Neural crest cell (in vitro differentiated cells): Measurements from ENCODE around the gene CXCL10. TPM values are rescaled to one million over a fixed set of nuclear protein-coding genes. Genes with fewer than 3 reads are reported as not detected.
A peak's percentile ranks its signal among the peaks of the same experiment; 100 is the strongest.
"Not testable (repeated sequence)": the region's sequence is repeated elsewhere in the genome, so short reads cannot be mapped to it uniquely, and the experiment has no call there.

ENCODE experiments used
- DNase-seq: peaks from one replicate; pipeline ENCODE4 v3.0.0; 2021; ENCODE audit warnings: low read depth, mixed read lengths, low spot score
- H3K27ac Mint-ChIP-seq: one replicate; pipeline ENCODE4 v1.8.0; 2021; ENCODE audit warnings: mild to moderate bottlenecking, mixed read lengths; ENCODE audit not compliant: unreplicated experiment
- H3K27me3 Mint-ChIP-seq: 2 replicates; pipeline ENCODE4 v1.8.0; 2021; ENCODE audit warnings: low read depth, mild to moderate bottlenecking, mixed read lengths
- H3K36me3 Mint-ChIP-seq: 2 replicates; pipeline ENCODE4 v1.8.0; 2021; ENCODE audit warnings: low read depth, mild to moderate bottlenecking, mixed read lengths
- H3K4me1 Mint-ChIP-seq: 2 replicates; pipeline ENCODE4 v1.8.0; 2021; ENCODE audit warnings: mixed read lengths
- H3K4me3 Mint-ChIP-seq: one replicate; pipeline ENCODE4 v1.8.0; 2021; ENCODE audit warnings: mild to moderate bottlenecking, mixed read lengths
- H3K9me3 Mint-ChIP-seq: 2 replicates; pipeline ENCODE4 v1.8.0; 2021; ENCODE audit warnings: mixed read lengths
- total RNA-seq: library from RNA; stranded (reverse); gene quantifications from 2 replicates; pipeline ENCODE4 v1.2.1, GENCODE V29; 2021
- TF ChIP-seq, protein P1 (sequence below): fragments of 200-600 bp; sonication (generic); conservative IDR thresholded peaks from 2 replicates; pipeline ENCODE4 v1.5.0; 2021; ENCODE audit warnings: antibody characterized with exemption, mild to moderate bottlenecking

The CXCL10 gene
- total RNA-seq, 1 donor from 2014 or later = not detected

DNA sequence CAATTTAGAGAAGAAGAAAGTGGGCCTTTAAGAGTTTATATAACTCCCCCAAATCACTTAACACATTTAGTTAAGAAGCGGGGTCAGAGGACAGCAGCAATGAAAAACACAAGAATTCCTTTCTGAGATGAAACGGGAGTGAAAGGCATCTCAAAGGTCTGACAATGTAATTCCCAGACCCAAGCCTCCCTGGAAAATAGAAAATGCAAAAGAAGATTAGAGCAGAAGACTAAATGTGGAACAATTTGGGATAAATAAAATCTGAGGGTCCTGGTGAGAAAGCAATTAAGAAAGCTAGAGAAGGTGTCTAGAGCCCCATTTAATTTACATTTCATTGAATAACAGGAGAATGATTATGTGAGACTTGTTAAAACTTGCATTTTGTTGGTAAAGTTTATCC is 32.1 kb upstream of the CXCL10 start:
- no peaks in the 10 kb centered on the region for H3K27me3 Mint-ChIP-seq
- peaks cover 15% of the 10 kb centered on the region for H3K4me1 Mint-ChIP-seq
- no peaks in the 10 kb centered on the region for H3K9me3 Mint-ChIP-seq
- DNase-seq = no peak
- TF ChIP-seq, protein P1, sequence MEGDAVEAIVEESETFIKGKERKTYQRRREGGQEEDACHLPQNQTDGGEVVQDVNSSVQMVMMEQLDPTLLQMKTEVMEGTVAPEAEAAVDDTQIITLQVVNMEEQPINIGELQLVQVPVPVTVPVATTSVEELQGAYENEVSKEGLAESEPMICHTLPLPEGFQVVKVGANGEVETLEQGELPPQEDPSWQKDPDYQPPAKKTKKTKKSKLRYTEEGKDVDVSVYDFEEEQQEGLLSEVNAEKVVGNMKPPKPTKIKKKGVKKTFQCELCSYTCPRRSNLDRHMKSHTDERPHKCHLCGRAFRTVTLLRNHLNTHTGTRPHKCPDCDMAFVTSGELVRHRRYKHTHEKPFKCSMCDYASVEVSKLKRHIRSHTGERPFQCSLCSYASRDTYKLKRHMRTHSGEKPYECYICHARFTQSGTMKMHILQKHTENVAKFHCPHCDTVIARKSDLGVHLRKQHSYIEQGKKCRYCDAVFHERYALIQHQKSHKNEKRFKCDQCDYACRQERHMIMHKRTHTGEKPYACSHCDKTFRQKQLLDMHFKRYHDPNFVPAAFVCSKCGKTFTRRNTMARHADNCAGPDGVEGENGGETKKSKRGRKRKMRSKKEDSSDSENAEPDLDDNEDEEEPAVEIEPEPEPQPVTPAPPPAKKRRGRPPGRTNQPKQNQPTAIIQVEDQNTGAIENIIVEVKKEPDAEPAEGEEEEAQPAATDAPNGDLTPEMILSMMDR = no peak
- no peak overlapping the region for H3K4me3 Mint-ChIP-seq
- H3K27ac Mint-ChIP-seq = no peak overlapping the region
- H3K36me3 Mint-ChIP-seq = no peaks in the 10 kb centered on the region

DNA sequence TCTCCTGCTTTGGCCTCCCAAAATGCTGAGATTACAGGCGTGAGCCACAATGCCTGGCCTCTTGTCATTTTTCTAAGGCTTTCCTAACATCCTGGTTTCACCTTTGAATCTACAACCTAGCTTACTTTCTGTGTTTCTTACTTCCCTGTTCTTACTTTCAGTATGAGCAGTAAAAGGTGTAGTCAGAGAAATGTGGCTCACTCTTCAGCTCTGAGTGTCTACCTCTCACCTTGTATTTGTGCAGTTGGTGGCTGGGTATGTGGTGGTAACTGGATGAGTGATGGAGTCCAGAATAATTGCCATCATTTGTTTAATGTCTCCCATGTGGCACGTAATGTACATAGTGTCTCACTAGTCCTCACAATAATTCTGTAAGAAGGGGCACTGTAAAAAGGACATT is 31.7 kb upstream of the CXCL10 start:
- H3K27me3 Mint-ChIP-seq = no peaks in the 10 kb centered on the region
- TF ChIP-seq, protein P1 = no peak

GRCh38 chr4:76053730-76054129 is 30.4 kb upstream of the CXCL10 start:
- TF ChIP-seq, protein P1 = no peak
- H3K4me3 Mint-ChIP-seq = no peak overlapping the region
- H3K36me3 Mint-ChIP-seq = no peaks in the 10 kb centered on the region
- no peak for DNase-seq
- H3K4me1 Mint-ChIP-seq = peaks cover 15% of the 10 kb centered on the region
- no peak overlapping the region for H3K27ac Mint-ChIP-seq
- H3K9me3 Mint-ChIP-seq = no peaks in the 10 kb centered on the region
- no peaks in the 10 kb centered on the region for H3K27me3 Mint-ChIP-seq

More for the DNA sequence above, 31.7 kb upstream of the CXCL10 start:
- Mint-ChIP-seq H3K4me1 (peaks cover 15% of the 10 kb centered on the region), H3K36me3 (no peaks in the 10 kb centered on the region), H3K9me3 (no peaks in the 10 kb centered on the region), H3K4me3 (no peak overlapping the region), H3K27ac (no peak overlapping the region)
- no peak for DNase-seq

GRCh38 chr4:76050560-76051050 is 27.3 kb upstream of the CXCL10 start:
- H3K4me3 Mint-ChIP-seq, DNase-seq, H3K27ac Mint-ChIP-seq, H3K9me3 Mint-ChIP-seq, H3K27me3 Mint-ChIP-seq, H3K36me3 Mint-ChIP-seq: not testable (repeated sequence)
- peaks cover 13% of the 10 kb centered on the region for H3K4me1 Mint-ChIP-seq

DNA sequence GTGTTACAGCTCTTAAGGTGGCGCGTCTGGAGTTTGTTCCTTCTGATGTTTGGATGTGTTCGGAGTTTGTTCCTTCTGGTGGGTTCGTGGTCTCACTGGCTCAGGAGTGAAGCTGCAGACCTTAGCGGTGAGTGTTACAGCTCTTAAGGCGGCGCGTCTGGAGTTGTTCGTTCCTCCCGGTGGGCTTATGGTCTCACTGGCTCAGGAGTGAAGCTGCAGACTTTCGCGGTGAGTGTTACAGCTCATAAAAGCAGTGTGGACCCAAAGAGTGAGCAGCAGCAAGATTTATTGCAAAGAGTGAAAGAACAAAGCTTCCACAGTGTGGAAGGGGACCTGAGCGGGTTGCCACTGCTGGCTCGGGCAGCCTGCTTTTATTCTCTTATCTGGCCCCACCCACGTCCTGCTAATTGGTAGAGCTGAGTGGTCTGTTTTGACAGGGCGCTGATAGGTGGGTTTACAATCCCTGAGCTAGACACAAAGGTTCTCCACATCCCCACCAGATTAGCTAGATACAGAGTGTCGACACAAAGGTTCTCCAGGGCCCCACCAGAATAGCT is 26.6 kb upstream of the CXCL10 start:
- H3K36me3 Mint-ChIP-seq, H3K27me3 Mint-ChIP-seq, H3K4me1 Mint-ChIP-seq, DNase-seq, H3K9me3 Mint-ChIP-seq, H3K4me3 Mint-ChIP-seq, H3K27ac Mint-ChIP-seq: not testable (repeated sequence)

- DNase-seq, H3K9me3 Mint-ChIP-seq, H3K36me3 Mint-ChIP-seq, H3K27me3 Mint-ChIP-seq, H3K4me1 Mint-ChIP-seq, H3K4me3 Mint-ChIP-seq: not testable (repeated sequence)
- H3K27ac Mint-ChIP-seq = peak overlapping the region; percentile 20
These were observed 21.4 kb upstream of the CXCL10 start for GRCh38 chr4:76044686-76045085.

- H3K4me1 Mint-ChIP-seq, H3K4me3 Mint-ChIP-seq, H3K27me3 Mint-ChIP-seq: not testable (repeated sequence)
These were observed 20.0 kb upstream of the CXCL10 start for GRCh38 chr4:76043306-76043705.

DNA sequence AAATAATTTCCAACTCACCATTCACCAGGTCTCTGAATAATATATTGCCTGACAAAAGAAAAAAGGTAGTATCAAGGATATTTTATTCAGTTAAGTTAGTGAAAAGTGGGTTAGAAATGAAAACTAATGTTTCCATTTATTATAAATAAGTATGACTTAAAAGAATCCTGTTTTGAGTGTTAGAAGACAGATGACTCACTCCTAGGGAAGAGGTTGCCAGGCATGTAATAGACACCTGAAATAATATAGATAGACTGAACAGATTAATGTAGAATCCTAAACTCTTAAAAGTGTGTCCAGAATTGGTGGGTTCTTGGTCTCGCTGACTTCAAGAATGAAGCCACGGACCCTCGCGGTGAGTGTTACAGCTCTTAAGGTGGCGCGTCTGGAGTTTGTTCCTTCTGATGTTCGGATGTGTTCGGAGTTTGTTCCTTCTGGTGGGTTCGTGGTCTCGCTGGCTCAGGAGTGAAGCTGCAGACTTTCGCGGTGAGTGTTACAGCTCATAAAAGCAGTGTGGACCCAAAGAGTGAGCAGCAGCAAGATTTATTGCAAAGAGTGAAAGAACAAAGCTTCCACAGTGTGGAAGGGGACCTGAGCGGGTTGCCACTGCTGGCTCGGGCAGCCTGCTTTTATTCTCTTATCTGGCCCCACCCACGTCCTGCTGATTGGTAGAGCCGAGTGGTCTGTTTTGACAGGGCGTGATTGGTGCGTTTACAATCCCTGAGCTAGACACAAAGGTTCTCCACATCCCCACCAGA is 19.1 kb upstream of the CXCL10 start:
- H3K4me1 Mint-ChIP-seq, H3K9me3 Mint-ChIP-seq: not testable (repeated sequence)
- H3K27ac Mint-ChIP-seq = peak overlapping the region; percentile 64

More at GRCh38 chr4:76043306-76043705, 20.0 kb upstream of the CXCL10 start:
- H3K27ac Mint-ChIP-seq, DNase-seq, H3K36me3 Mint-ChIP-seq, H3K9me3 Mint-ChIP-seq: not testable (repeated sequence)

More for the DNA sequence above, 19.1 kb upstream of the CXCL10 start:
- H3K4me3 Mint-ChIP-seq, DNase-seq, H3K36me3 Mint-ChIP-seq, H3K27me3 Mint-ChIP-seq: not testable (repeated sequence)
